NCI-H146 treated with DMSO at 0.1 percent for 48 hours (cell line): ENCODE measurements around the gene COLEC11.
"Not testable (repeated sequence)": the region's sequence is repeated elsewhere in the genome, so short reads cannot be mapped to it uniquely, and the experiment has no call there.

Experiments used
- DNase-seq: peaks from one replicate; lab custom pipeline; 2025; ENCODE audit not compliant: unreplicated experiment; lab: John Stamatoyannopoulos, UW

The COLEC11 gene

DNA sequence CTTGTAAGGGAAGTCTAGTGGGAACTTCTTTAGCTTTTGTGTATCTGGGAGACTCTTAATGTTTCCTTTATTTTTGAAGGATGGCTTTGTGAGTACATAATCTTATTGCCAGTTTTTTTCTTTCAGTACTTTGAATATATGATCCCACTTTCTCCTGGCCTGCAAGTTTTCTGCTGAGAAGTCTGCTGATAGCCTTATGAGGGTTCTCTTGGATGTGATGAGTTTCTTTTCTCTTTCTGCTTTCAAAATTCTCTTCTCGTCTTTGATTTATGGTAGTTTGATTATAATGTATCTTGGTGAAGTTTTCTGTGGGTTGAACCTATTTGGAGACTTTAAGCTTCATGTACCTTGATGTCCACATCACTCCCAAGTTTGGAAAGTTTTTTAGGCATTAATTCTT, 28.1 kb downstream of the COLEC11 start:
- DNase-seq, result no peak

DNA sequence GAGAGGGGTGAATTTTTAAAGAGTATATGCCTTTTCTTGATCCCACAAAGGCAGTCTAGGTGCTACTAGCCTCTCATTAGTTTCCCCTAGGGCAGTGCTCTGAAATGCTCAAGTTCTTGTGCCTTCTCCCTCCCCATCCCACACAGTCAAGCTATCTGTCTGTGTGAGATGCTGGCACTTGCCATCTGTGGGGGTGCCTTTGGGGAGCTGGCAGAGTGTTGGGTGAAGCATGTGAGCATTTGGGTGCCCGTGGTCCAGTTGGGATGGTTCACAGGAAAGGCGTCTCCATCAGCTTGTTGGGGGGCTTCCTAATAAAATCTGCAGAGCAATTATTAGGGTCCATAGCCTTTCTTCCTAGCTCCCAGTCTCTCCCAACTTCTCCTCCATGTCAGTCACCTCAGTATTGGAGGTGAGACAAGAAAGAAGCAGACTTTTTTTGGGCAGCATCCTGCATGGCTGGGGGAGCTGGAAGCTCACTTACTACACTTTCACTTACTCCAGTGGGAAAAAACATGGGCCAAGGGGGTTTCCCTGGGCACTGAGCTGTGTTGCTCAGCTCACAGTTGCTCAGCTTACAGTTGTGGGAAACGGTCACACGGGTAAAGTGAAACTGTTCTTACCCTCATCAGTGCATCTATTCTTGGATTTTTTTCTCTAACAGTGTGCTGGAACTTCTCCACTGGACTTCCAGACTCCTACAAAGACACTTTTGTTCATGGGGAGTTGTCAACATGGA, 29.3 kb downstream of the COLEC11 start:
- DNase-seq, result no peak

DNA sequence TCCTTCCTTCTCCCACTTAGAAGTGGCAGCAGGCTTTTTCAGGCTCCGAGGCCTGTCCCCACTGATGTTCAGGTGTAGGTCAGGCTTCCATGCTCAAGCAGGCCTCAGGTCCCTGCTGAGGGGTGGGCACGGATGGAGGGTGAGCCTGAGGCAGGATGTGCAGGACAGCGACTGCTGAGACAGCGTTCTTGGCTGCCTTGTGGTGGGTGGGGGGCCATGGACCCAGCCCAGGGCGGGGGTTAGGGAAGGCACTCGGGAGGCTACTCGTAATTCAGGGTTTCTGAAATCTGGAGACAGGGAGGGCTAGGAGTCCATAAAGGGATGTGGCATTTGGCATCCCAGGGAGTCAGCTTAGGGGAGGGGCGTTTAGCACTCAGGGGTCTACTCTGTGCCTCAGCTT, 30.3 kb downstream of the COLEC11 start:
- DNase-seq, result no peak

DNA sequence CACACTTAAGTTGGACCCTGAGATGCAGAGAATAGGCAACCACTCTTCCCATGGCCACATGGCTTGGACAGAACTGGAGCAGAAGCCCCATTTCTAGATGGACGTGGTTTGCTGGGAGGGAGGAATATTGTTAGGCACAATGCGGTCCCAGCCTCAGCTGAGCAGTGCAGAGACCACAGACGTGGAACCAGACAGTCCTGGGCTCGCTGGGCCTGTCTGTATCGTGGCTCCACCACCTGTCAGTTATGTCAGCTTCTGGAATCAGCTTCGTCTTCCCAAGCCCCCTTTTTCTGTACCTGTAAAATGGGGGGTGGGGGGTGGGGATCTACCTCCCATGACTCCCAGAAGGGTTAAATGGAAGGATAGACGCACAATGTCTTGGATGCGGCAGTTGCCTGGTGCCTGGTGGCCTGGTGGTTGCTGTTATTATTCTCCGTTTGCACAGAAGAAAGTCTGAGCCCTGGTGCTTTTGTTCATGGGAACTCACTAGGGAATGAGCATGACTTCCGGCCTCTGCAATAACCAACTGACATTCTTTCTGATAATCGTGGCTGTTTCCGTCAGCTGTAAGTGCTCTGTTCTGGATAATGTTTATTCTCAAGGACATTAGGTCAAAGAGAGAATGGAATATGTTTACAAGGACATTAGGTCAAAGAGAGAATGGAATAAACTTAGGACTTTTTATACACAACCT, 31.4 kb downstream of the COLEC11 start:
- DNase-seq, result no peak

DNA sequence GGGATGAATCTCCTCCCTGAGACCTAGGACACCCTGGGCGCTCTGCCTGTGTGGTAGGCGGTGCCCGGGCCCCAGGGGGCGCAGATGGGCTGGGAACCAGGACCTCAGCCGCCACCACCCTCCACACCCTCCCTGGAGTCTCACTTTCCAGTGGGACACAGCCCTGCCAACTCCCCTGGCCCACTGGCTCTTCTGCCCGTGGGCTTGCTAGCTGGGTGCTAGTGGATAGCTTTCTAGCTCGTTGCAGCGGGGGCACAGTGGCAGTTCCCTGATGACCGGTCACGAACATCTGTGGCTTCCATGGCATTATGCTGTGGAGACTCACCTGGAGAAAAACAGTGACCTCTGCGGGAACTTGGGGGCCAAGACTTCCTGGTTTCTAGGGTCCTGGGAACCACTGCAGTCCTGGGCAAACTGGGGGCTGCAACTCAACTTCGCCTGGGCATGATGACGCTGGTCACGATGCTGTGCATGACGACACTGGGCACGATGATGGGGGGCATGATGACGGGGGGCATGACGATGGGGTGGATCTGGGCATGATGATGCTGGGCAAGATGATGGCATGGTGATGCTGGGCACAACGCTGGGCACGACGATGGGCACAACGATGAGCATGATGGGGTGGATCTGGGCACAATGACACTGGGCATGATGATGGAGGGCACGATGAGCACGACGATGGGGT, 32.0 kb downstream of the COLEC11 start:
- no peak for DNase-seq

DNA sequence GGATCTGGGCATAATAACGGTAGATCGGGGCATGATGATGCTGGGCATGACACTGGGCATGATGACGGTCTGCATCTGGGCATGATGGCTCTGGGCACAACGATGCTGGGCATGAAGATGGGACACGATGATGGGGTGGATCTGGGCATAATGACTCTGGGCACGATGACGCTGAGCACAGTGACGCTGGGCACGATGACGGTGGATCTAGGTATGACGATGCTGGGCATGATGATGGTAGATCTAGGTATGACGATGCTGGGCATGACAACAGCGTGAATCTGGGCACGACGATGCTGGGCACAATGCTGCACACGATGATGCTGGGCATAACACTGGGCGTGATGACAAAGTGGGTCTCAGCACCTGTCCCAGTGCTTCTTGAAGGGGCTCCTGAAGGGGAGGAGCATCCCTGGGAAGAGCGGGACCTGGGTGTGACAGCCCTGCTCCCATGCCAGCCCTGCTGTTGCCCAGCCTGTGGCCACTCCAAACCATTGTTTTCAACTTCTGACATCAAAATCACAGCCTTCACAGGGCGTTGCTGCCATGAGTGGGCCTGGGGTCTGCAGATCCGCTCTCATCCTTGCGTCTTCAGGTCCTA, 32.7 kb downstream of the COLEC11 start:
- no peak for DNase-seq

DNA sequence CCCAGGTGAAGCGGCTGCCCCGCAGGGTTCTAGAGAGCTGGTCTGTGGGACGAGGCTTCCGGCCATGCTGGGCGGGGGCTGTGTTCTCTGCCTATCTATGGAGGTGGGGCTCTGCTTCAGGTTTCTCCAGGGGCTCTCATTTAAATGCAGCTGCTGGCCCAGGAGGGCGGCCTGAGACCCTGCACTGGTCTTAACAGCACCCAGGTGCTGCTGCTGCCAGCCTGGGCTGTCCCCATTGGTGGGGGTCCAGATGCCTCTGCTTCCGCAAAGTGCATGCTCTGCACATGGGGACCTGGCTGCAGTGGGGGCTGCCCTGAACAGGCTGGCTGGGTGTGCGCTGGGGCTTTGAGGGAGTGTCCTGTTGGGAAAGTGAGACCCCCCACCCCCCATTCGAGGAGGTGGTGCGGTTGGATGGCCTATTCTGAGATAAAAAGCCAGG, 33.3 kb downstream of the COLEC11 start:
- DNase-seq, result no peak

DNA sequence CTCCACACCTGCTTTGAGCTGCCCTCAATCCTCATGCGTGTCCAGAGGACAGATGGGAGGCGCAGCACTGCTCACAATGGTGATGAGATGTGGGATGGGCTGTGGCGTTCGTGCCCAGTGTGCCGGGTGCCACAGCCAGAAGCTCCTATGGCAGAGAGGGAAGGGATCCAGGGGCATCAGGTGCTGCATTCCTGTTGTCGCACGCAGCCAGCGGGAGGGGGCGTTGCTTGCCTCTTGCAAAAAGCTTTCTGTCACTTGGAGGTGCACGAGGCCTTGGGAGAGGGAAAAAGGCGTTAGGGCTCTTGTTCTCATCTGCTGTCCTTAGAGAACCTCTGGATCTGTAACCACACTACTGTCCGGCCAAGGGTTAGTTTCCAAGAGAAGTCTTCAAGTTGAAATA, 33.9 kb downstream of the COLEC11 start:
- no peak for DNase-seq

DNA sequence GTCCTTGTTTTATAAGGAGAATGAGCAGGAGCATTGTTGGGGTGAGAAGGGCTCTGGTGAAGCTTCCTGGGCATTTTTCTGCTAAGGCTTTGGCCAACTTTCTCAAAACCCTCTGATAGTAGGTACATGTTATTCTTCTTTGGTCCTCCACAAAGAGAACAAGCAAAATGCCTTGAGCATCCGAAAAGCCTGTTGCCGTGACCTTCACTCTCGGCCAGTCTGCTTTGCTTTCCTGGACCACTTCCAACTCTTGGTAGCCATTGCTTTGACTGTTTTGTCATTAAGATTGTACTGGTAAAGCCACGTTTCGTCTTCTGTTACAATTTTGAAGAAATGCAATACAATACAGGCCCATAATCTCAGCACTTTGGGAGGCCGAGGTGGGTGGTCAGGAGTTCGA, 35.7 kb downstream of the COLEC11 start:
- no peak for DNase-seq

DNA sequence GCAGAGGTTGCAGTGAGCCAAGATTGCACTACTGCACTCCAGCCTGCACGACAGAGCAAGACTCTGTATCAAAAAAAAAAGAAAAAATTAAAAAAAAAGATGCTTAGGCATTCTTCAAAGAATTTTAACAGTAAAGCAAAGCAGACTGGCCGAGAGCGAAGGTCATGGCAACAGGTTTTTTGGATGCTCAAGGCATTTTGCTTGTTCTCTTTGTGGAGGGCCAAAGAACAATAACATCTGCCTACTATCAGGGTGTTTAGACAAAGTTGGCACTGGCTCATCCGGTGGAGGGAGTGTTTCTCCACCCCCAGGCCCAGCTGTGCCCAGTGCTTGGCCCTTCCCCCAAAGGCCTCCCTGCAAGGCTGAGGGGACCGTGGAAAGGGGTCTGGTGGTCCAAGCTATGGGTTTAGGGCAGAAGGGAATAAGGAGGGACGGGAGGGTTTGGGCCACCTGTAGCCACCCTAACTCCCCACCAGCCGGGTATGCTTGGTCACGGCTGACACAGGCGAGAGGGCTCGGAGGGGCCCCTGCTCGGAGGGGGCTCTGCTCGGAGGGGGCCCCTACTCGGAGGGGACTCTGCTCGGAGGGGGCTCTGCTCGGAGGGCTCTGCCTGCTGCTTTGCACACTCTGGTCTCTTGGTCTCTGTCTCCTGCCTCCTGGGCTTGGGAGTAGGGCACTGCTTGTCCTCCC, 36.4 kb downstream of the COLEC11 start:
- no peak for DNase-seq

DNA sequence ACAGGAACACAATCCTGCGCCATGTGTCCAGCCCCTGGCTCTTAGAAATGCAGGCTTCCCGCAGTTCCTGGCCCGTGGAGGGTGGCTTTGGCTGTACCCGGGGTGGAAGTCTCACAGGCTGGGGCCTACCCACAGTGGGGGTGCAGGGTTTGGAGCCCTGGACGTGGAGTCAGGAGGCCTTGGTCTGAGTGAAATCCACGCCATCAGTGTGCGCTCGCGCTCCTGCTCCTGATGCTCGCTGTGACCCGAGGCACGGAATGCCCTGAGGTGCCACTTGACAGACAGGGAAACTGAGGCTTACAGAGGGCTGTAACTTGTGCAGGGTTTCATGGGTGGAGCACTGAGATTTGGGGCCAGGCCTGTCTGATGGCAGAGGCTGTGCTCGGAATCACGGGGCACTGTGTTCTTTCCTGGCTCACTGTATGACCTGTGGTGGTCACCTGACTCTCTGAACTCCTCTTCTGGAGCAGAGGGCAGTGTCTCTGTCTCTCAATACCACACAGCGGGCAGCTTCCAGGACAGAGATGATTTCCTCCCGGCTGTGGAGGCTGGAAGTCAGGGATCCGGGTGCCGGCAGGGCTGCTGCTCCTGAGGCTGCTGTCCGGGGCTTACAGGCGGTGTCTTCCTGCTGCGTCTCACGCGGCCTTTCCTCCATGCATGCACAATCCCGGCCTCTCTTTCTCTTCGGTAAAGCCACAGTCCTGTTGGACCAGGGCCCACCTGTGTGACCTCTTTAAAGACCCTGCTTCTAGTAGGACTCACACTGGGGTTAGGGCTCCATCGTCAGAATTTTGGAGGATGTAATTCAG, 37.1 kb downstream of the COLEC11 start:
- no peak for DNase-seq

DNA sequence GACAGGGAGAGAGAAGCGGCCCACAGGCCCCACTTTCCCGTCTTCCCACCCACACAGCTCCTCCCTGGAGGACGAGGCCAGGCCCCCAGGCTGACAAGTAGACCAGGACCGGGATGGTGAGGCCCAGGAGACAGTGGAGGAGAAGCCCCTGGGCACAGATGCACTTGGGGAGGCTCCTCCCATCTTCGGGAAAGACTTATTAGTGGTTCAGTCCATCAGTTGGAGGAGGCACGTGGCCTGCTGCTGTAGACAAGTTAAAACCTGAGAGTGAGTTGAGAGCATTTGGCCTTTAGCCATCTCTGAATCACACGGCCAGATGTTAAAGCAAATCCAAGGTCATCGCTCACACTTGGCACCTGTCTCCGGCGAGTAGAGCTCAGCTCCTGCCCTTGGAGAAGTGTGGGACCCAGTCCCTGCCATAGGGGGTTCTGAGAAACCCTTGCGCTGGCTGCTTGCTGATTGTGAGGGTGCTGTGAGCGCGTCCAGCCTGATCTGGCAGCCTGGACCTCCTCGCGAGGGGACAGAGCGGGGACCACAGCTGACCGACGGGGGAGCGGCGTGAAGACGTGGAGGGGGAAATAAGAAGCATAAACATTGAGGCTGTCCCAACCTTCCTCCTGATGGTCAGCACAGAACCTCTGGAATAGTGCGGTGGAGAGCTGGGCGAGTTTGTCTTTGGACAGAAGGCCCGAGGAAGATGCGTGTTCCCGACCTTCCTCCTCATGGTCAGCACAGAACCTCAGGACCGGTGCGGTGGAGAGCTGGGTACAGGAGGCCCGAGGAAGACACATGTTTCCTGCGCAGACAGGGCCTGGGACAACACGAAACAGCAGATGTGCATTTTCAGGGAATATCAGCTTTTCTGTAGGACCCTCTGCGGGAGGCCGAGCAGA, 38.4 kb downstream of the COLEC11 start:
- DNase-seq, result no peak

DNA sequence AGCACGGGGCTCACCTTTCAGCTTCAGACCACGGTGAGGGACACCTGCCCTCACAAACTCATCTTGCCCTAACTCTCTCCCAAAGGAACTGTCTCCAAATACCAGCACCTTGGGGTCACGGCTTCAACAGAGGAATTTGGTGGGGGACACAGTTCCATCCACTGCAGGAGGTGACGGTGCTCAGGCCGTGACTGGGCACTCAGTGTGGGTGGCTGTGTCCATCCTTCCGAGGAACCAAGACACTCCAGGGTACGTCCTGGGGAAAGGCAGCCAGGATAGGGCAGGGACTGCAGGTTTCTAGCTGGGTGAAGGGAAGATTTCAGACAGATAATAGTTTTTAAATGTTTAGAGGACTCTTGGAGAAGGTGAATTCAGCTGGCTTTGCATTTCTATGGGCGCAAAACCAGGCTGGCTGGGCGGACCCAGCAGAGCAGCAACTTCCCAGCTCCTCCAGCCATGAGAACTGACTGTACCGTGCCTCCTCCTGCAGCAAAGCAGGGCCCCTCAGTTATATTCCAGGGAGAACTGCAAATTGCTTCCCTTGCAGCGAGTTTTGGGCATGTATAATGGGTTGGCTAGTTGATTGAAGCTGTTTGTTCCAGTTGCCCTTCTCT, 39.2 kb downstream of the COLEC11 start:
- DNase-seq, result no peak

DNA sequence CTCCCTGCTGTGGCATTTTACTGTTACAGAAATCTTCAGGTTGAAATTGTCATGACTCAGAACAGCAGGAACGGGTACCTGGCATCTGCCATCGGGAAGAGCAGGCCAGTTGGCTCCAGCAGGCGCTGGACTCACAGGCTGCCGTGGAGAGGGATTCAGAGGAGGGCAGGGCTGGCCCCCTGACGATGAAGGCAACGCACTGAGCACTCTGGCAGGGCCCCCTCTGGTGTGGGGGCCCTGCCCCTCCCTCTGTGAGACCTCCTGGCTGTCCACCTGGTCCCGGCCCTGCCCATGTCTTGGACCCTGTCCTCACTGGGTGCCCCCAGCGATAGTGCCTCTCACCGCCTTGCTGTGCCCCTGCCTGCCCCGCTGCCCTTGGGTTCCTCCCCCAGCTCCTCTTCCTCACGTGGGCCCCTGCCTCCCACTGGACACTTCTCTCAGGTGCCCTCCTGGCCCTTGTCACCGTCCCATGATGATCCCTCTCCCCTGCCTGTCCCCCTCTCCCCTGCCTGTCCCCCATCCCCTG, 39.7 kb downstream of the COLEC11 start:
- DNase-seq, result no peak

DNA sequence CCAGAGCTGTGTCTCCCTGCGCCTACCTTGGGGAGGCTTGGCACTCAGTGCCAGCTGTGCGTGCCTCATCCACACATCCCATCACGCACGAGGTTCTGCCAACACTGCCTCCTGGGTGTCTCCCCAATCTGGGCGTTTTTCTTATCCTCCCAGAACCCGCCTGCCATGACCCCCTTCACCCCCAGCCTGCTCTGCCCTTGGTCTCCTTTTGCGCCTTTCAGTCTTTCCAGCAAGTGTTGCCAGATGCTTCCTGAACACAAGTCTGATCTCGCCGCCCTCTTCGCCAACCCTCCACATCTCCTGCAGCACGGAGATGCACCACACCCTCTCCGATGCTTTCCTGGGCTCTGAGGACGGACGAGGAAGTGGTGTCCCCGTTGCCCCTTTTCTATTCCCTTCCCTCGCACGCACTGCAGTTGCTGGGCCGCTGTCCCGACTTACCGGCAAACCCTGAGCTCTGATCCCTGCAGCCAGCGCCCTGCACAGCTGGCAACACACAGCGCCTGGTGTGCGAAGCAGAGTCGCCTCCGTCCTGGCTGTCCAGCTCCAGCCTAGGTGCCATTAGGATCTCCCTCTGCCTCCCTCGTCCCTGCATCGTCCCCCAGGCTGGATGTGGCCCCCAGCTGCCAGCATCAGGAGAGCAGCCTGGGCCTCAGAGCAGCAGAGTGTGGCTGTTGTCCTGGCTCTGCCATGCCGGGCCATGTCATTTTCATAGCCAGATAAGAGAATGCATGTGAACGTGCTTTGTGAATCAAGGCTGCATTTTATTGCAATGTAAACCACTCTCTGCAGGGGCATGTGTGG, 40.5 kb downstream of the COLEC11 start:
- no peak for DNase-seq

DNA sequence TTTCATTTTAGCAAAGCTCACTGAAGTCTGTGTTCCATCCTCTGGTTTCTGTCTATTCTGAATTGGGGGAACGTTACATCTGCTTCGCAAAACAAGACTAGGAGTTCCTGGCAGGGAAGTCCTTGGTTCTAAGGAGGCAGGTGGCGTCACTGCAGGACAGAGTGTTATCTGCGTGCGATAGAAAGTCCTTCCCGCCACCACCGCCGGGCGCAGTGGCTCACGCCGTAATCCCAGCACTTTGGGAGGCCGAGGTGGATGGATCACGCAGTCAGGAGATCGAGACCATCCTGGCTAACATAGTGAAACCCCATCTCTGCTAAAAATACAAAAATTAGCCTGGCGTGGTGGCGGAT, 41.0 kb downstream of the COLEC11 start:
- not testable (repeated sequence) for DNase-seq

DNA sequence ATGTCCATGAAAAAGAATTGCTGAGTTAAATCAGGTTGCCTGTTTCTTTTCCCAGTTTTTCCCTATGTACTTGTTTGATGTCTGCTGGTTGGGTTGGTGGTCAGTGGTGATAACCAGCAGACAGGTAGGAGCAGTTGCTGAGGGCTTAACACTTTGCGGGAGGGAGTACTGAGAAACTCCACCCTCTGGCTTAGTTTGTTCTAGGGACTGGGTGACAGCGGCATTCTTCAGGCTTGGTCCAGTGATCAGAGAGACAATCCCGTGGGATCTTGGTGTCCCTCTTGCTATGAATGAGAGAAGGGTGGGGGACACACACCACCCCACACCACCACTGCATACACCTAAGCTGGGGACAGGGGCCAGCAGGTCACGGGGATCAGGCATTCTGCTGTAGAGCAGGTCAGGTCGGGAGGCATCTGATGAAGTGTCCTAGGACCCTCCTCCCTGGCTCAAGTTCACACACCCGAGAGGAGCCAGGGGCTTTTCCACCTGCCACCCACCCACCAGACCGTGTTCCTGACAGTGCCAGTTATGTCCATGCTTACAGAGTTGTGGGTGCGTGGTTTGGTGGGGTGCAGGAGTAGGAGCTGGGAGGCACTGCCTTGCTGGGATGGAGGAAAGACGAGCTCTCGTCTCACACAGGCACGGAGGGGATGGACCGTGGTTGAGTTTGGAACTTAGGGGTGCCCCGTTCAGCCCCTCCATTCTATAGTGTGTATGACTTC, 41.8 kb downstream of the COLEC11 start:
- no peak for DNase-seq
